Suprapubic skin (tissue), 4 donors: Measurements from ENCODE around the gene AMH. TPM values are rescaled to one million over a fixed set of nuclear protein-coding genes. Genes with fewer than 3 reads are reported as not detected.

ENCODE experiments used
- DNase-seq, 2 donors: peaks; one replicate each; pipeline ENCODE4 v3.0.0-alpha.2; 2019; ENCODE audit warnings: low spot score in 2 of 2
- H3K27ac ChIP-seq: fragments of 200-600 bp; sonication (generic); one replicate; pipeline ENCODE4 v1.5.1; 2019
- H3K27me3 ChIP-seq: fragments of 200-600 bp; sonication (generic); one replicate; pipeline ENCODE4 v1.5.1; 2019
- H3K36me3 ChIP-seq: fragments of 200-600 bp; sonication (generic); one replicate; pipeline ENCODE4 v1.5.1; 2019
- H3K4me1 ChIP-seq: fragments of 200-600 bp; sonication (generic); one replicate; pipeline ENCODE4 v1.5.1; 2019
- H3K4me3 ChIP-seq: fragments of 200-600 bp; sonication (generic); one replicate; pipeline ENCODE4 v1.5.1; 2019; ENCODE audit warnings: mild to moderate bottlenecking
- H3K9me3 ChIP-seq: fragments of 200-600 bp; sonication (generic); one replicate; pipeline ENCODE4 v1.5.1; 2019
- CTCF ChIP-seq, 2 donors: fragments of 200-600 bp in 1 of 2; fragments of 450-650 bp in 1 of 2; sonication (generic) in 1 of 2; IDR thresholded peaks; one replicate each; pipeline ENCODE4 v1.5.1; 2016 to 2019; ENCODE audit warnings: antibody characterized with exemption in 2 of 2, mild to moderate bottlenecking in 1 of 2, moderate library complexity in 1 of 2
- EP300 ChIP-seq: sonication (generic); formaldehyde crosslinking; IDR thresholded peaks from one replicate; pipeline ENCODE4 v1.6.1; 2017; ENCODE audit warnings: antibody characterized with exemption
- POLR2A ChIP-seq, 2 donors: fragments of 450-650 bp; IDR thresholded peaks; one replicate each; pipeline ENCODE4 v1.6.1; 2017; ENCODE audit warnings: antibody characterized with exemption in 2 of 2, mild to moderate bottlenecking in 2 of 2, moderate library complexity in 2 of 2
- POLR2AphosphoS5 ChIP-seq, 3 donors: sonication (generic); formaldehyde crosslinking; IDR thresholded peaks; one replicate each; pipeline ENCODE4 v1.6.1; 2017; ENCODE audit warnings: antibody characterized with exemption in 3 of 3
- WGBS: methylation state at CpG from one replicate; pipeline ENCODE4 v1.1.5; 2018; 5-methylcytosine and 5-hydroxymethylcytosine counted together
- total RNA-seq, 4 donors: library from RNA; depleted of rRNA; stranded (reverse); fragments of >200 nt; gene quantifications; one replicate each; pipeline ENCODE4 v1.1.0, GENCODE V29; 2016

The AMH gene
- total RNA-seq, 4 donors from 2014 or later: 1.7 to 4.3 (median 3.0) TPM

- peaks cover 81% of the 10 kb centered on the region for H3K4me1 ChIP-seq
- H3K27me3 ChIP-seq: no peaks in the 10 kb centered on the region
- H3K36me3 ChIP-seq: peaks cover 18% of the 10 kb centered on the region
- peak overlapping the region; percentile 94 for H3K27ac ChIP-seq
- TF ChIP-seq EP300 (no peak), CTCF (IDR thresholded peaks at IDR 0.05) (no peak)
- 45% methylated on average over 38 of the region's 43 CpGs for WGBS
- DNase-seq: no peak
- peak overlapping the region; percentile 92 for H3K4me3 ChIP-seq
- H3K9me3 ChIP-seq: no peaks in the 10 kb centered on the region
These were observed 11.9 kb upstream of the AMH start for GRCh38 chr19:2237051-2237868.

GRCh38 chr19:2237869-2238153 lies 11.3 kb upstream of the AMH start:
- Histone ChIP-seq H3K4me3 (peak overlapping the region; percentile 92), H3K4me1 (peaks cover 85% of the 10 kb centered on the region), H3K9me3 (no peaks in the 10 kb centered on the region), H3K36me3 (peaks cover 13% of the 10 kb centered on the region), H3K27me3 (no peaks in the 10 kb centered on the region), H3K27ac (peak overlapping the region; percentile 94)
- TF ChIP-seq POLR2A (IDR thresholded peaks at IDR 0.05) (no peak), POLR2AphosphoS5 (IDR thresholded peaks at IDR 0.05) (no peak)
- DNase-seq: no peak
- WGBS: 77% methylated on average over 6 of the region's 6 CpGs

- no peaks in the 10 kb centered on the region for H3K27me3 ChIP-seq
- H3K4me3 ChIP-seq: peak overlapping the region; percentile 44
- H3K9me3 ChIP-seq: no peaks in the 10 kb centered on the region
- H3K27ac ChIP-seq: peak overlapping the region; percentile 26
- H3K36me3 ChIP-seq: peaks cover 12% of the 10 kb centered on the region
- DNase-seq: no peak
- 66% methylated on average over 10 of the region's 10 CpGs for WGBS
- peaks cover 78% of the 10 kb centered on the region for H3K4me1 ChIP-seq
- TF ChIP-seq CTCF (IDR thresholded peaks at IDR 0.05): no peak
- TF ChIP-seq POLR2A (IDR thresholded peaks at IDR 0.05): no peak
- TF ChIP-seq EP300: no peak
- no peak for TF ChIP-seq POLR2AphosphoS5 (IDR thresholded peaks at IDR 0.05)
These were observed 9.9 kb upstream of the AMH start for GRCh38 chr19:2239173-2239572.

- 49% methylated on average over 22 of the region's 34 CpGs for WGBS
These were observed 9.1 kb upstream of the AMH start for GRCh38 chr19:2239771-2240770.

More at GRCh38 chr19:2239771-2240770, 9.1 kb upstream of the AMH start:
- Histone ChIP-seq H3K9me3 (no peaks in the 10 kb centered on the region), H3K4me1 (peaks cover 69% of the 10 kb centered on the region), H3K36me3 (peaks cover 21% of the 10 kb centered on the region), H3K4me3 (peak overlapping the region; percentile 44), H3K27ac (peak overlapping the region; percentile 36), H3K27me3 (no peaks in the 10 kb centered on the region)
- no peak for DNase-seq
- TF ChIP-seq POLR2A (IDR thresholded peaks at IDR 0.05) (no peak), POLR2AphosphoS5 (IDR thresholded peaks at IDR 0.05) (no peak), CTCF (IDR thresholded peaks at IDR 0.05) (no peak), EP300 (no peak)
